Kidney (tissue), 14 donors: ENCODE measurements around the gene ZDHHC7. TPM values are rescaled to one million over a fixed set of nuclear protein-coding genes. Genes with fewer than 3 reads are reported as not detected.

Experiments used
- DNase-seq, 5 donors: peaks; one replicate each; pipeline ENCODE4 v3.0.0-alpha.2; 2013 to 2020
- FAIRE-seq: peaks from 2 replicates; lab custom pipeline; 2012; peaks lifted over from hg19 to GRCh38; lab: Jason Lieb, UNC
- H3K27ac ChIP-seq, 2 donors: one replicate each; pipeline ENCODE4 v1.7.0; 2013; ENCODE audit warnings: low read depth in 2 of 2, low read length in 2 of 2, inconsistent platforms in 1 of 2
- H3K27me3 ChIP-seq: one replicate; pipeline ENCODE4 v1.7.1; 2013; ENCODE audit warnings: low read length, inconsistent platforms; ENCODE audit not compliant: control insufficient read depth, insufficient read depth
- H3K36me3 ChIP-seq, 3 donors: one replicate each; pipeline versions ENCODE4 v1.7.0 to v1.7.1; 2013; ENCODE audit warnings: low read length in 3 of 3, control low read depth in 1 of 3, inconsistent platforms in 1 of 3; ENCODE audit not compliant: insufficient read depth in 3 of 3, control insufficient read depth in 2 of 3
- H3K4me1 ChIP-seq, 3 donors: one replicate each; pipeline versions ENCODE4 v1.7.0 to v1.7.1; 2013; ENCODE audit warnings: low read length in 3 of 3, inconsistent platforms in 1 of 3, low read depth in 1 of 3; ENCODE audit not compliant: control insufficient read depth in 2 of 3, insufficient read depth in 2 of 3
- H3K4me3 ChIP-seq, 3 donors: one replicate each; pipeline versions ENCODE4 v1.7.0 to v1.8.1; 2013; ENCODE audit warnings: low read length in 3 of 3, control low read depth in 1 of 3, inconsistent platforms in 1 of 3
- H3K9ac ChIP-seq, 3 donors: one replicate each; pipeline versions ENCODE4 v1.7.0 to v1.7.1; 2013; ENCODE audit warnings: low read length in 3 of 3, control low read depth in 1 of 3, inconsistent platforms in 1 of 3
- H3K9me3 ChIP-seq, 3 donors: one replicate each; pipeline versions ENCODE4 v1.7.0 to v1.7.1; 2013; ENCODE audit warnings: low read length in 3 of 3, control low read depth in 1 of 3, inconsistent platforms in 1 of 3; ENCODE audit not compliant: control insufficient read depth in 2 of 3, insufficient read depth in 1 of 3
- intact Hi-C: fragments of 100-400 bp; cut with DNase I; formaldehyde crosslinking; loops from one replicate; pipeline ENCODE4 v1.11.1; 2022
- polyA plus RNA-seq: library from polyadenylated mRNA; stranded (reverse); fragments of 350-450 nt; fragmentation: Illumina TruSeq; extraction: RNeasy Lipid Tissue Mini Kit (QIAGEN cat#74804); gene quantifications from one replicate; pipeline ENCODE4 v1.2.3, GENCODE V29; 2014; ENCODE audit warnings: low read depth, low replicate concordance; ENCODE audit not compliant: insufficient read depth
- total RNA-seq: library from RNA; stranded (reverse); fragmentation: NEBNext Ultra II Directional; extraction: Animal tissue kit (Norgen Biotek cat#: 25700); gene quantifications from one replicate; pipeline ENCODE4 v1.2.1, GENCODE V29; 2021
- TF ChIP-seq, protein P1 (sequence below): IDR thresholded peaks from 3 replicates; pipeline ENCODE4 v1.5.1; 2012; ENCODE audit warnings: mild to moderate bottlenecking, moderate library complexity, borderline replicate concordance; ENCODE audit not compliant: insufficient read depth; ENCODE audit errors: extremely low read depth
- donor health status: control.
- donor health status: control.
- donor health status: control.
- donor health status: control.
- donor health status: control.
- donor health status: DM: yes; HTN: yes; CAD: no.
- donor health status: Normal renal cell carcinoma (clear cell type).

The ZDHHC7 gene
- total and polyA plus RNA-seq, 2 donors from 2014 or later = 23.4 to 54.4 TPM

DNA sequence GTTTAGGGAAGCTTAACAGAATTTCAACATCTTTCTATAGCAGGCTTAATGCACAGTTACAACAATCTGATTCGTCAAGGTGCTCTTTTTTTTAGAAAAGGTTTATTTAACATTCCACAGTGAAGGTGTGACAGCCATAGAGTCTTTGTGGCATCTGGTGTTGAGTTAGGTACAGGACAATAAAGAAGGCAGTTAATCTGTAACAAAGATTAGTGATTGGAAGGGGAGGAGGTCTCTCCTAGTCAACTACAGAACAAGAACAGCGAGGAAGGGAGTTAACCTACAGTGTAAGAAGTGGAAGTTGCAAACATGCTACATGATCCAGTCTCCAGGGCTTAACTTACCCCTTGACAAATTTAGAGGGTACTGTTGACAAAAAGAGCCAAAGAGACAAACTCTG lies 3.0 kb upstream of the ZDHHC7 start:
- Histone ChIP-seq H3K36me3 (no peaks in the 10 kb centered on the region), H3K4me1 (peaks cover 5 to 15% (median 12%) of the 10 kb centered on the region in 3 donors), H3K9ac (no peak overlapping the region), H3K9me3 (no peaks in the 10 kb centered on the region), H3K4me3 (no peak overlapping the region), H3K27ac (peak overlapping the region; percentile 20 to 65), H3K27me3 (no peaks in the 10 kb centered on the region)
- TF ChIP-seq, protein P1, sequence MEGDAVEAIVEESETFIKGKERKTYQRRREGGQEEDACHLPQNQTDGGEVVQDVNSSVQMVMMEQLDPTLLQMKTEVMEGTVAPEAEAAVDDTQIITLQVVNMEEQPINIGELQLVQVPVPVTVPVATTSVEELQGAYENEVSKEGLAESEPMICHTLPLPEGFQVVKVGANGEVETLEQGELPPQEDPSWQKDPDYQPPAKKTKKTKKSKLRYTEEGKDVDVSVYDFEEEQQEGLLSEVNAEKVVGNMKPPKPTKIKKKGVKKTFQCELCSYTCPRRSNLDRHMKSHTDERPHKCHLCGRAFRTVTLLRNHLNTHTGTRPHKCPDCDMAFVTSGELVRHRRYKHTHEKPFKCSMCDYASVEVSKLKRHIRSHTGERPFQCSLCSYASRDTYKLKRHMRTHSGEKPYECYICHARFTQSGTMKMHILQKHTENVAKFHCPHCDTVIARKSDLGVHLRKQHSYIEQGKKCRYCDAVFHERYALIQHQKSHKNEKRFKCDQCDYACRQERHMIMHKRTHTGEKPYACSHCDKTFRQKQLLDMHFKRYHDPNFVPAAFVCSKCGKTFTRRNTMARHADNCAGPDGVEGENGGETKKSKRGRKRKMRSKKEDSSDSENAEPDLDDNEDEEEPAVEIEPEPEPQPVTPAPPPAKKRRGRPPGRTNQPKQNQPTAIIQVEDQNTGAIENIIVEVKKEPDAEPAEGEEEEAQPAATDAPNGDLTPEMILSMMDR = no peak
- FAIRE-seq (no peak), DNase-seq (peak in 2 of 5 donors; percentile 74 to 75)
- intact Hi-C loops = no loop called here

DNA sequence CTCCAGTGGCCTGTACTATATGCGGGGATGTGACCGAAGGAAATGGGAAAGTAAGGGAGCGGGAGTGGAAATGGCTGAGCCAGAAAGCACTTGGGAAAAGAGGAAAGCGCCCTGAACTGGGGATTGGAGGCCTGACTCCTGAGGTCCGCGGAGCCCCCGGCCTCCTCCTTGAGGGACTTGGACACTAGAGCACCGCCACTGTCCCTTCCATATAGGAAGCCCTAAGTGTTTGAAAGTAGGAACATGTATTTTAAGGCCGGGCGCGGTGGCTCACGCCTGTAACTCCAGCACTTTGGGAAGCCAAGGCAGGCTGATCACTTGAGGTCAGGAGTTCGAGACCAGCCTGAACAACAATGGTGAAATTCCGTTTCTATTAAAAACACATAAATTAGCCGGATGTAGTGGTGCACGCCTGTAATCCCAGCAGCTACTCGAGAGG lies 530 bp upstream of the ZDHHC7 start:
- Histone ChIP-seq H3K27me3 (no peaks in the 10 kb centered on the region), H3K4me1 (peaks cover 5 to 17% (median 17%) of the 10 kb centered on the region in 3 donors), H3K9ac (peak overlapping the region; percentile 78 to 99 (median 99)), H3K4me3 (peak overlapping the region; percentile 83 to 94 (median 90)), H3K27ac (peak overlapping the region; percentile 94 to 98), H3K9me3 (no peaks in the 10 kb centered on the region), H3K36me3 (no peaks in the 10 kb centered on the region)
- no peak for DNase-seq
- TF ChIP-seq, protein P1 = no peak
- FAIRE-seq = no peak
- intact Hi-C loops = no loop called here

DNA sequence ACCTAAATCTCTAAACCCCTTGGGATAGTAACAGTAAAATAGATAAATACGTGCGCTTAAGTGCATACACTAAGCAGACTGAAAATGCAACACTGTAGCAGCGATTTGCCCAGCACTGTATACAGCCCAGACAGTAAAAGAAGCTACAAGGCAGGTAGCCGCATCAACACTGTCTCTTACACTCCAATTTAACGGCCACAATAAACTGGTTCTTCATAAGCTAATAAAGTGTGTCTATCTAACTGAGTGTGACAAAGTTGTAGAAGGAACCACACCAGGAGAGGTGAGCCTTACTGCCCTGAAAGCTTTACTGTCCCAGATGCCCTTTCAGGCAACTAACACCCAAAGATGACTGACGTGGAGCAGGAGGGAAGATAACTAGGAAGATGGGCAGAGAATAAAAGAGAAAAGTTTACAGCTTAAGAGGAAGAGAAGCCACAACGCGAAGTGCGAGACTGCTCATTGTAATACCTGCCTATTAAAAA lies 847 bp downstream of the ZDHHC7 start:
- Histone ChIP-seq H3K4me3 (peak overlapping the region; percentile 79 to 94 (median 82)), H3K36me3 (no peaks in the 10 kb centered on the region), H3K9me3 (no peaks in the 10 kb centered on the region), H3K27ac (peak overlapping the region; percentile 94 to 98), H3K27me3 (no peaks in the 10 kb centered on the region), H3K9ac (peak overlapping the region; percentile 76 to 97 (median 96)), H3K4me1 (peaks cover 5 to 21% (median 17%) of the 10 kb centered on the region in 3 donors)
- FAIRE-seq (no peak), DNase-seq (no peak)
- intact Hi-C loops = no loop called here
- TF ChIP-seq, protein P1 = no peak

DNA sequence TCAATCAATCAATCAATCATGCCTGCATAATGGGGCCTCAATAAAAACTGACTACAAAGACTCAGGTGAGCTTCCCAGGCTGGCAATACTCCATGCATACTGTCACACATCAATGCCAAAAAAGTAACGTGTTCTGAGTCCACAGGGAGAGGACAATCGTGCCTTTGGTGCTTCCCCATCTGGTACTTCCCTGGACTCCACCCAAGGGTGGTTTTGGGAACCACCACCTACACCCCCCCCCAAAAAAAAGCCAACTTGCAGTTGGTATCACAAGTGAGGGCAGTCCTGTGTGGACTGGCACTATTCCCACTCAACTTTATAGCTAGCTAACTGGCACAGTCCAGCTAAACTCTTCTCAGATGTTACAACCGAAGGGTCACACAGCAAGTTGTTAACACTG lies 3.1 kb downstream of the ZDHHC7 start:
- Histone ChIP-seq H3K4me3 (no peak overlapping the region), H3K9me3 (no peaks in the 10 kb centered on the region), H3K36me3 (no peaks in the 10 kb centered on the region), H3K27ac (no peak overlapping the region), H3K27me3 (no peaks in the 10 kb centered on the region), H3K4me1 (peaks cover 5 to 32% (median 19%) of the 10 kb centered on the region in 3 donors), H3K9ac (no peak overlapping the region)
- no peak for DNase-seq
- TF ChIP-seq, protein P1 = no peak
- FAIRE-seq = no peak
- intact Hi-C loops = no loop called here
